ENCODE measurements around the gene PM20D1. TPM values are rescaled to one million over a fixed set of nuclear protein-coding genes. Genes with fewer than 3 reads are reported as not detected.

PM20D1 gene
- total RNA-seq, 1 experiment from 2014 or later: 0.37 TPM

- TF ChIP-seq ZNF512 (CRISPR knock-in tag; IDR thresholded peaks at IDR 0.05; ENCODE audit: borderline replicate concordance) (no peak), ZNF423 (CRISPR knock-in tag; IDR thresholded peaks at IDR 0.05) (no peak), ZNF671 (CRISPR knock-in tag; IDR thresholded peaks at IDR 0.05) (no peak)
Measured at GRCh38 chr1:205842229-205842628, 7.7 kb downstream of the PM20D1 start (continued).

- POLR2A ChIA-PET: no interaction called here
Measured at GRCh38 chr1:205840146-205840923, 9.6 kb downstream of the PM20D1 start.

GRCh38 chr1:205837382-205837970 lies 12.5 kb downstream of the PM20D1 start:
- Mint-ChIP-seq H3K4me1 (peaks cover 7% of the 10 kb centered on the region), H3K27ac (no peak overlapping the region), H3K4me3 (no peak overlapping the region), H3K9me3 (no peaks in the 10 kb centered on the region), H3K36me3 (no peaks in the 10 kb centered on the region), H3K27me3 (ENCODE audit: low read depth) (peaks cover 7% of the 10 kb centered on the region)
- no peak for ATAC-seq
- no peak for TF ChIP-seq RELA (CRISPR knock-in tag; IDR thresholded peaks at IDR 0.05; ENCODE audit: borderline replicate concordance)
- no peak for TF ChIP-seq JAZF1 (CRISPR knock-in tag; IDR thresholded peaks at IDR 0.05)
- TF ChIP-seq FOXK1 (CRISPR knock-in tag; IDR thresholded peaks at IDR 0.05): no peak
- no peak for TF ChIP-seq ZNF281 (CRISPR knock-in tag; IDR thresholded peaks at IDR 0.05)
- POLR2A ChIA-PET: interaction anchor here (0.5 kb wide), 1 partner anchor 293 kb away, joined by 3 read pairs; no protein-coding TSS in a partner anchor
- CTCF ChIA-PET: no interaction called here
- DNase-seq (ENCODE audit: low spot score): no peak

More at GRCh38 chr1:205840146-205840923, 9.6 kb downstream of the PM20D1 start:
- peaks cover 7% of the 10 kb centered on the region for H3K4me1 Mint-ChIP-seq
- H3K27ac Mint-ChIP-seq: no peak overlapping the region
- H3K4me3 Mint-ChIP-seq: no peak overlapping the region
- H3K9me3 Mint-ChIP-seq: no peaks in the 10 kb centered on the region
- peaks cover 13% of the 10 kb centered on the region for H3K27me3 Mint-ChIP-seq (ENCODE audit: low read depth)
- no peaks in the 10 kb centered on the region for H3K36me3 Mint-ChIP-seq
- TF ChIP-seq FOXJ3 (CRISPR knock-in tag; IDR thresholded peaks at IDR 0.05; ENCODE audit: borderline replicate concordance) (no peak), HMGA2 (CRISPR knock-in tag; IDR thresholded peaks at IDR 0.05) (no peak), ZNF416 (CRISPR knock-in tag; IDR thresholded peaks at IDR 0.05) (no peak), TEAD4 (CRISPR knock-in tag; IDR thresholded peaks at IDR 0.05) (no peak), FOXP1 (CRISPR knock-in tag; IDR thresholded peaks at IDR 0.05; ENCODE audit: borderline replicate concordance) (no peak), E2F5 (CRISPR knock-in tag; IDR thresholded peaks at IDR 0.05) (no peak), STAT6 (CRISPR knock-in tag; conservative IDR thresholded peaks at IDR 0.05; ENCODE audit: low read depth) (no peak), E2F1 (CRISPR knock-in tag; IDR thresholded peaks at IDR 0.05) (no peak), ZNF232 (CRISPR knock-in tag; IDR thresholded peaks at IDR 0.05) (no peak), NFYB (CRISPR knock-in tag; conservative IDR thresholded peaks at IDR 0.05; ENCODE audit: low read depth) (no peak), ZNF317 (CRISPR knock-in tag; IDR thresholded peaks at IDR 0.05; ENCODE audit: borderline replicate concordance, low read depth) (no peak), ZNF121 (CRISPR knock-in tag; IDR thresholded peaks at IDR 0.05) (no peak), KAT7 (CRISPR knock-in tag; IDR thresholded peaks at IDR 0.05; ENCODE audit: borderline replicate concordance) (no peak)
- CTCF ChIA-PET: interaction anchor here (2.3 kb wide), 1 partner anchor 30 kb away, joined by 7 read pairs; no protein-coding TSS in a partner anchor
- DNase-seq (ENCODE audit: low spot score): no peak
- no peak for ATAC-seq

Measured in WTC11 (cell line).